ENCODE measurements around the gene IPO13.

The IPO13 gene

DNA sequence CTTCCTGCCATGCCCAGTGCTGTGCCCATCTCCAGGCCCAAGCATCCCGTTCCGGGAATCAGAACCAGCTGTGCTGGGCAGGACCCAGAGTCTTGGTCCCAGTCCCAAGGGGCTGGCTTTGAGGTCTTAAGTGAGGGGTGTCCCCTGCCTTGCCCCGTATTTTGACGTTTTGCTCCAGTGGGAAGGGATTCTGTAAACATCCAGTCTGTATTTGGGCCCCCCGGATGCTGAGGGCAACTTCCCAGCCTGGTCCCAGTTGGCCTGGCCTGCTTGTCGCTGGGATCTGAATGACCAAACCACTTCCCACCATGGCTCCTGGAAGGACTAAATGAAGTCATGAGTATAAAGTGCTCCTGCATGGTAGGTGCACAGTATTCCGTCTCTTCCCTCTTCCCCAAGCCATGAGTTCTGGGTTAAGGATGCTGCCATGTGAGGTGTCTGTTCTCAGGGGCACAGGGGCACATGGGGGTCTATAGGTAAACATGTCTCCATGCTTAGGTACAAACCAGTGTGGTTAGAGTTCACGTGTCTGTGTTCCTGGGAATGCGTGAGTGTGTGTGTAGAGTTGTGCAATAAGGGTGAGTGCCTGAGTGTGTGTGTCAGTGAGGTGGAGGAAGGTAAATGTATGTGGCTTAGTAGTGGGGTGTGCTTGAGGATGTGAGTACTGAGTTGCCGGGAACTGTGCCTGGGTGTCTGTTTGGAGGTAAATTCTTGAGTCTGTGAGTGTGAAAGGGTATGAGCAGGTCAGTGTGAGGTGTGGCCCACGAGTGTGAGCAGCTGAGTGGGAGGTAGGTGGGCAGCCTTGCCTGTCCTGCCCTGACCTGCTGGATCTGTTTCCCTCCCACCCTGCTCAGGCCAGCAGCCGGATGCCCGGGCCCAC is 33.7 kb downstream of the IPO13 start:
- Mint-ChIP-seq H3K27me3 (ENCODE audit: low read depth, poor library complexity) (no peaks in the 10 kb centered on the region), H3K4me3 (peak overlapping the region; percentile 91), H3K27ac (peak overlapping the region; percentile 56), H3K36me3 (ENCODE audit: low read depth) (peaks cover 33% of the 10 kb centered on the region), H3K9me3 (no peaks in the 10 kb centered on the region), H3K4me1 (peaks cover 80% of the 10 kb centered on the region)
- TF ChIP-seq, protein P1, sequence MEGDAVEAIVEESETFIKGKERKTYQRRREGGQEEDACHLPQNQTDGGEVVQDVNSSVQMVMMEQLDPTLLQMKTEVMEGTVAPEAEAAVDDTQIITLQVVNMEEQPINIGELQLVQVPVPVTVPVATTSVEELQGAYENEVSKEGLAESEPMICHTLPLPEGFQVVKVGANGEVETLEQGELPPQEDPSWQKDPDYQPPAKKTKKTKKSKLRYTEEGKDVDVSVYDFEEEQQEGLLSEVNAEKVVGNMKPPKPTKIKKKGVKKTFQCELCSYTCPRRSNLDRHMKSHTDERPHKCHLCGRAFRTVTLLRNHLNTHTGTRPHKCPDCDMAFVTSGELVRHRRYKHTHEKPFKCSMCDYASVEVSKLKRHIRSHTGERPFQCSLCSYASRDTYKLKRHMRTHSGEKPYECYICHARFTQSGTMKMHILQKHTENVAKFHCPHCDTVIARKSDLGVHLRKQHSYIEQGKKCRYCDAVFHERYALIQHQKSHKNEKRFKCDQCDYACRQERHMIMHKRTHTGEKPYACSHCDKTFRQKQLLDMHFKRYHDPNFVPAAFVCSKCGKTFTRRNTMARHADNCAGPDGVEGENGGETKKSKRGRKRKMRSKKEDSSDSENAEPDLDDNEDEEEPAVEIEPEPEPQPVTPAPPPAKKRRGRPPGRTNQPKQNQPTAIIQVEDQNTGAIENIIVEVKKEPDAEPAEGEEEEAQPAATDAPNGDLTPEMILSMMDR (IDR thresholded peaks at IDR 0.05) = no peak
- DNase-seq = no peak

DNA sequence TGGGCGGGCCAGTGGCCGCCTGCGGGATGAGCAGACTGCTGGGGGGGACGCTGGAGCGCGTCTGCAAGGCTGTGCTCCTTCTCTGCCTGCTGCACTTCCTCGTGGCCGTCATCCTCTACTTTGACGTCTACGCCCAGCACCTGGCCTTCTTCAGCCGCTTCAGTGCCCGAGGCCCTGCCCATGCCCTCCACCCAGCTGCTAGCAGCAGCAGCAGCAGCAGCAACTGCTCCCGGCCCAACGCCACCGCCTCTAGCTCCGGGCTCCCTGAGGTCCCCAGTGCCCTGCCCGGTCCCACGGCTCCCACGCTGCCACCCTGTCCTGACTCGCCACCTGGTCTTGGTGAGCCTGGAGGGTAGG is 34.4 kb downstream of the IPO13 start:
- Mint-ChIP-seq H3K36me3 (ENCODE audit: low read depth) (peaks cover 39% of the 10 kb centered on the region), H3K27me3 (ENCODE audit: low read depth, poor library complexity) (no peaks in the 10 kb centered on the region), H3K27ac (no peak overlapping the region), H3K4me3 (no peak overlapping the region), H3K4me1 (peaks cover 80% of the 10 kb centered on the region), H3K9me3 (no peaks in the 10 kb centered on the region)
- TF ChIP-seq, protein P1 (IDR thresholded peaks at IDR 0.05) = no peak
- DNase-seq = no peak

DNA sequence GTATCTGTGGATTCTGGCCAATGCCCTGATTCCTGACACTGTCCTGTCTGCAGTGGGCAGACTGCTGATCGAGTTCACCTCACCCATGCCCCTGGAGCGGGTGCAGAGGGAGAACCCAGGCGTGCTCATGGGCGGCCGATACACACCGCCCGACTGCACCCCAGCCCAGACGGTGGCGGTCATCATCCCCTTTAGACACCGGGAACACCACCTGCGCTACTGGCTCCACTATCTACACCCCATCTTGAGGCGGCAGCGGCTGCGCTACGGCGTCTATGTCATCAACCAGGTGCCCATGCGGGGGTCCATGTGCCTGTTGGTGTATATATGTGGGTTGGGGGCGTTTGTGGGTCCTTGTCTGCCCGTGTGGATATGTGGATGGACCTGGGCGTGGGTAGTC is 34.9 kb downstream of the IPO13 start:
- Mint-ChIP-seq H3K36me3 (ENCODE audit: low read depth) (peaks cover 35% of the 10 kb centered on the region), H3K27ac (no peak overlapping the region), H3K27me3 (ENCODE audit: low read depth, poor library complexity) (no peaks in the 10 kb centered on the region), H3K4me1 (peaks cover 80% of the 10 kb centered on the region), H3K9me3 (no peaks in the 10 kb centered on the region), H3K4me3 (peak overlapping the region; percentile 44)
- TF ChIP-seq, protein P1 (IDR thresholded peaks at IDR 0.05) = no peak
- no peak for DNase-seq

DNA sequence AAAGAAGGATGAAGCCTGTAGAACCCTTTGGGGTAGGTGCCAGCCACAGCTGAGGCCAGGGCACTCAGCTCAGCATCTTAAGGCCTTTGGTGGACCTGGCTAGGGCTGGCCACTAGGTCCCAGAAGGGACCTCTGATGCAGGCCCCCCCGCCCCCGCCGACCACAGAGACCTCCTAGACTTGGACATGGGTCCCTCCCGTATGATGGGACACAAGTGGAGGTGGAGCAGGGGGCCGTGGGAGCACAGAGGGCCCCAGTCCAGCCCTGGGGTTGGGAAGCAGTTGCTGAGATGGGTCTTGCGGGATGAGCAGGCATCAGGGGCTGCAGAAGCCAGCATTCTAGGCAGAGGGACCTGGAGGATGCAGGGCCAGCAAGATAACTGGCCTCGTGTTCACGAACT is 35.5 kb downstream of the IPO13 start:
- Mint-ChIP-seq H3K36me3 (ENCODE audit: low read depth) (peaks cover 29% of the 10 kb centered on the region), H3K27ac (peak overlapping the region; percentile 98), H3K4me3 (peak overlapping the region; percentile 54), H3K4me1 (peaks cover 80% of the 10 kb centered on the region), H3K9me3 (no peaks in the 10 kb centered on the region), H3K27me3 (ENCODE audit: low read depth, poor library complexity) (no peaks in the 10 kb centered on the region)
- DNase-seq = no peak
- TF ChIP-seq, protein P1 (IDR thresholded peaks at IDR 0.05) = no peak

DNA sequence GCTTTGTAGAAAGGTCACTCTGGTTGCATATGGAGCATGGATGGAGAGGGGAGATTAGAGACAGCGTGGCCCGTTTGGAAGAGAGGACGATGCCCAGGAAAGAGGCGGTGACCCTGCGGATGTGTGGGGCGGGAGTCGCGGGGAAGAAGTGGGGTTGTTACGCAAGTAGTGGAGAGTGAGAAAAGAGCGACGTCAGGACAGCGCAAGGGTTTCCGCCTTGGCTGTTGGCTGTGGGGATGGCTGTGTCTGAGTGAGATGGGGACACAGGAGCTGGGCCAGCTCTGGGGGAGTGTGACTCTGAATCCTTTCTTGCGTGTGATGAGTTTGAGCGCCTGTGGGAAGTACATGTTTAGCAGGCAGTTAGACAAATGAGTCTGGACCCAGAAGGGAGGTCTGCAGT is 36.1 kb downstream of the IPO13 start:
- Mint-ChIP-seq H3K4me3 (peak overlapping the region; percentile 54), H3K4me1 (peaks cover 80% of the 10 kb centered on the region), H3K27ac (peak overlapping the region; percentile 98), H3K27me3 (ENCODE audit: low read depth, poor library complexity) (no peaks in the 10 kb centered on the region), H3K9me3 (no peaks in the 10 kb centered on the region), H3K36me3 (ENCODE audit: low read depth) (peaks cover 23% of the 10 kb centered on the region)
- TF ChIP-seq, protein P1 (IDR thresholded peaks at IDR 0.05) = no peak
- DNase-seq = no peak
